ENCODE results near the gene SART3.
"Not testable (repeated sequence)": the region's sequence is repeated elsewhere in the genome, so short reads cannot be mapped to it uniquely, and the experiment has no call there.

The SART3 gene

GRCh38 chr12:108562348-108563135, 1.6 kb upstream of the SART3 start, which contains the start of gene ISCU:
TSS of gene ISCU (plus strand) at chr12:108562596. CDS start at chr12:108562623, 27 bp downstream.
- peak; percentile 85 to 99 (median 96) for DNase-seq

GRCh38 chr12:108561852-108562347, 927 bp upstream of the SART3 start:
- DNase-seq, result no peak

DNA sequence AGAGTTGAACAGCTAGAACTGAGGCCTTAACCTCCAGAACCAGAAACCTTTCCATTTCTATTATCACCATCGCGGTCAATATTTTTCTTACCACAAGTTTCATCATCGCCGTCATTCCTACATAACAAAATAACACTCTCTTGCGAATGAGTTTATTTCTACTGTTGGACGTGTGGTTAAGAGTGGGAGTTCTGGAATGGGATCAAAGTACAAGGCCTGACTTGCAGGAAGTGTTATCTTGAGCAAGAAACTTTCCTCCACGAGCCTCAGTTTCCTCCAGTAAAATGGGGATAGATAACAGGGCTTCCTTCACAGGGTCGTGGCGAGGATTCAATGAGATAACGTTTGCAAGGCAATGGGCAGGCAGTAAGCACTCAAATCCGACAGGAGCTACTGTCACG, 652 bp downstream of the SART3 start:
- DNase-seq, result no peak

- DNase-seq, result no peak
These were observed 1.2 kb downstream of the SART3 start for GRCh38 chr12:108559748-108560147.

- DNase-seq, result no peak
These were observed 1.8 kb downstream of the SART3 start for GRCh38 chr12:108559007-108559655.

- DNase-seq, result not testable (repeated sequence)
These were observed 5.6 kb downstream of the SART3 start for GRCh38 chr12:108555383-108555782.

DNA sequence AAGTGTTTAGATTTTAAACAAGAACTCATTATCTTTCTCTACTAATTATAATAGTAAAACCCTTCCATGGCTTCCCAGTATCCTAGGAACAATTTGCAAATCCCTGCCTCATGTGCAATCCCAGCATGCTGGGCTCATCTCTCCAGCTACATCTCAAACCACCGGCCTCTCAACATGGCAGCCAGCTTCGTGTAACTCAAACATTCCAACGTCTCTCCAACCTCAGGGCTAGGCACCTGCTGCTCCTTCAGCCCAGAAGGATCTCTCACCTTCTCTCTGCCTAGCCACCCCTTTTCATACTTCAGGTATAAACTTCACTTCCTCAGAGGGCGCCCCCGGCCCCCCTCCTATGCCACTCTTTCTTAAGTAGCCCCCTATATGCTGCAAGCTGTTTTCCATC, 7.2 kb downstream of the SART3 start:
- no peak for DNase-seq

GRCh38 chr12:108551535-108551934, 9.4 kb downstream of the SART3 start:
- no peak for DNase-seq

- DNase-seq, result no peak
These were observed 11.9 kb downstream of the SART3 start for GRCh38 chr12:108548954-108549521.

GRCh38 chr12:108547686-108548085, 13.3 kb downstream of the SART3 start:
- no peak for DNase-seq

DNA sequence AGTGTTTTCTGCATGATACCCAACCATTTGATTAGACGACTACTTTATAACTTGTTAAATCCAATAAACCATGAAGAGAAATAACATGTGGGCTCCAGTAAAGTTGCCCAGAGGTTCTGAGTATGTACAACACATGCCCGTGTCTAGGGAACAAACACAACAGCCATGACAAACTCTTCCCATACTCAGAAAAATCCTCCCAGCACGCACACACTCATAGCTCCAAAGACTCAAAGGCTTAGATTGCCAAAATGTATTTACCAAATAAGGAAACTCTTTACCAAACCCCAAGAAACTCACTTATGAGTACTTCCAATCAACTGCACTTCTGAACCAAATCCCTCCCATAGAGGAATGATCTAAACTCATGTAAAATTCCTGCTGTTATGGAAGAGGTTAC, 17.3 kb downstream of the SART3 start:
- no peak for DNase-seq

GRCh38 chr12:108542320-108542719, 18.7 kb downstream of the SART3 start:
- DNase-seq, result no peak

- DNase-seq, result no peak
These were observed 22.3 kb downstream of the SART3 start for GRCh38 chr12:108538616-108539195.

GRCh38 chr12:108538146-108538545, 22.8 kb downstream of the SART3 start:
- DNase-seq, result no peak

- no peak for DNase-seq
These were observed 28.8 kb downstream of the SART3 start for GRCh38 chr12:108531929-108532848.

DNA sequence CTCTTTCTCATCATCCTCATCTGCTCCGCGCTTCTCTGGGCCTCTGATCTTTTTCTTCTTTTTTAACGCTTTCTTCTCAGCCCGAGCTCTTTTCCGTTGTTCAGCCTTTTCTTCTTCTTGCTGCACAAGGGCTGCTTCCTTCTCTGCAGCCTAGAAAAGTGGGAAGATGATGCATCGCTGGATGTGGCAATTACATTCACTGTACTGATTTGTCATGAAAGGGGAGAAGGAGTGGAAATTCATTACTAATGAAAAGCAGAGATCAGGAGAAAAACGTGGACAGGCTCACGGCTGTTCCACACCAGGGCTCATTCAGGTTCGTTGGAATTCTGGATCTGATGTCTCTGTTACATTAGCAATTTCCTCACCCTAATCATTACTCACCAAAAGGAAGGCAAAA, 30.8 kb downstream of the SART3 start:
- no peak for DNase-seq

GRCh38 chr12:108527166-108527496, 33.8 kb downstream of the SART3 start:
- no peak for DNase-seq

DNA sequence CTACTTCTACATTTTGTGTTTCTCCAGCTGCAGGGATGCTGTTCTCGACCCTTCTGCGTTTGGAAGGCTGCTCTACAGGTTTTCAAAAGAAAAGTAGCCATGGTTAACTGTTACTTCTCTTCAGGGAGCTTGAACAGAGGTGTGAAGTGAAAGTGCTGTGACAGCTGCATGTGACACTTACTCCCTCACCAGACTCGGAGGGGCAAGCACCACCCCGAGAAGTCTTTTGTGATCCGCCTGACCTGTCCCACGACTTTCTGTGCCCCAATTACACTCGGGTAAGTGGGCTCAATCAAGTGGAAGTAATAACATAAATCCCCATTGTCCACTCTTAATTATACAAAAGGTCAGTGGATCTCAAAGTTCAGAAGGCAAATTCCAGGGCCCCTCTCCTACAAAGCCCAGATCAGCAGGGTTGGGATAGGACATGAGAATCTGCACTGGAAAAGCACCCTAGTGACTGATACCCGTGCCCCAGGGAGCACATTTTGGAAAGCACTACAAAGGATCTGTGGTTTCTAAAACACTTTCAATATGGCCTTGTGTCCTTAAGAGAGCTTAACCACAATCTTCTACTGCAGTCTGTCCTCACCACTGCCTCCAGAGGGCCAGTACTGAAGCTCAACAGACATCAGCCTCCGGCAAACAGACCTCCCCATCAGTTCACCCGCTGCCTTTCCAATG, 34.3 kb downstream of the SART3 start:
- DNase-seq, result no peak

DNA sequence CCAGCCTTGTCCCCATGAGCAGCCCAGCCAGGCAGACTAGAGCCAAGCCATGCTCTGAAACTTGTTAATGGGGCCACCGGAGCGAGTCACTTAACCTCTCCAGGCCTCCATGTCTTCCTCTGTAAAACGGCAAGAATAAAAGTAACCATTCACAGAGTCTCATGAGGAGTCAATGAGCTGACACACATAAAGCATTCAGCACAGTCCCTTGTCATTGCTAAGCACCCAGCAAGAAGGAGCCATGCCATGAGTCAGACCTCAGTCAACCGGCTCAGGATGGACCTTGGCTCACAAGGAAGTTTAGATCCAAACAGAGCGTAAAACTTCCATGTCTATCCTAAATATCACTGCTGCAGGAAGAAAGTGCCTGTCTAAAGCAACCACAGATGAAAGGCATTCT, 35.3 kb downstream of the SART3 start:
- no peak for DNase-seq

DNA sequence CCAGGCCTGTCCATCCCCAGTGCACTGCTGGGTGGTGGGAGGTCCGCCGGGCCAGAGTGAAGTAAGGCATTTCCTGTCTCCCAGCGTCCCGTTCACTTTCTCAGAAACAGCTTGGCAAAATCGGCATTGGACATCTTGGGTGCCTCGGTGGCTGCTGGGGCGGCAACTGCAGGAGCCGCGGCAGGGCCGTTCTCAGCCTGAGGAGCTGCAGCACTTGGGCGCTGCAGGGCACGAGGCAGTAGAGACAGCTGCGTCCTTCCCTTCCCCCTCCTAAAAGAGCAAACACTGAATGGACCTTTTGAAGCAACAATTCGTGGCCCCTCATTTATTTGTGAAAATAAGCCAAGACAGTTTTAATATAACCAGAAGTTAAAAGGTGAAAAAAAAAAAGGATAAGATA, 37.6 kb downstream of the SART3 start:
- DNase-seq, result peak in 4 of 14 donors; percentile 5 to 25 (median 9)

DNA sequence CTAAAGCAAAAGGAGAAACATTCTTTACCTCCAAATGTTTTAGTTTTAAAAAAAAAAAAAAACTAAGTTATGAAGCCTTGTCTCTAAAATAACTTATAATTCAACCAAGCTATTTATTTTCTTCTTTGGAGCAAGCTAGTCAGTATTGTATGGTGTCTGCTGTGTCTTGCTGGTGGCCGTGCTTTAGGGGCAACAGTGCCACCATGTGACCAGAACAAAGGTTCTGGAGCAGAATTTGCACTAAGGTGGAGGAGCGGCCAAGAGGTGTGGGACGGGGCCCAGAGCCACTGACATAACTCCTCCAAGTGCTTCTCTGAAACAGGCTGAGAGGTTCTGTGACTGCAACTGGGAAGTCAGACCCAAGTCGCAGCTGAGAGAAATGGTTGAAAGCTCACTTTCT, 41.4 kb downstream of the SART3 start:
- peak in 1 of 14 donors; percentile 15 for DNase-seq

All from C1 segment of cervical spinal cord (tissue), 14 donors.